GM12801 (cell line): ENCODE results near the gene ANKRD13C.

Source experiments
- CTCF ChIP-seq: IDR thresholded peaks from one replicate; pipeline ENCODE4 v1.5.1; 2011; ENCODE audit warnings: control low read depth; ENCODE audit not compliant: insufficient read length; ENCODE audit errors: extremely low read depth

The ANKRD13C gene

DNA sequence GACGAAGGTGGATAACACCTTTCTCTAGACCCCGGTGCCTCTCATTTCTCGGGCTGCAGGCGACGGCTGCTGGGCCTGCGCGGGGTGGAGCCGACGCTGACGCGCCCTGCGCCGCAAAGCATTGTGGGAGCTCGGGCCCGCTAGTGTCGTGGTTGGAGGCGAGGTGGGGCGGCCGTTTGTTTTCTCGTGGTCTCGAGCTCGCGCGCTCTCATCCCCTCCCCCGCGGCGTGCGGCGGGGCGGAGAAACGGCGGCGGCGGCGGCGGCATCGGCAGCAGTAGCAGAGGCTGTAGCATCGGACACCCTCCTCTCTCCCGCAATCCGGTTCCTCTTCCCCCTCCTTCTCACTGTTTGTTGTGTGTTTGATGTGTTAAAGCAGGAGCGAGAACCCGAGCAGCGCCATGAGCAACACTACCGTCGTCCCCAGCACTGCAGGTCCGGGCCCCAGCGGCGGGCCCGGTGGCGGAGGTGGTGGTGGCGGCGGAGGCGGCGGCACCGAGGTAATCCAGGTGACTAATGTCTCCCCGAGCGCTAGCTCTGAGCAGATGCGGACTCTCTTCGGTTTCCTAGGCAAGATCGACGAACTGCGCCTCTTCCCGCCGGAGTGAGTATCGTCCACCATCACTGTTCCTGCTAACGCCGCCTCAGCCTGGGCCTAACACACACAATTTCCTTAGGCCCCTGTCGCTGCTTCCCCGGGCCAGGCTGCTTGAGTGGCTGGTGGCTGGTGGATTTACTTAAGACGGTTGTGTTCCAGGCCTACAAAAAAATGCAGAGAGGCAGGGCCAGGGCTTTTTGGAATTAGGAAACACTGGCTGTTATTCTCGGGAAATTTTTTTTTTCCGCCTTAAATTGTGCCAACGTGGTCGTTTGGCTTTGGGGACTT is 133.0 kb downstream of the ANKRD13C start, which contains the start of gene SRSF11:
Gene SRSF11 (plus strand): TSS at position 143 of the 884 bp plus-strand sequence. CDS start 257 bp downstream, at position 400.
- TF ChIP-seq CTCF, result no peak

DNA sequence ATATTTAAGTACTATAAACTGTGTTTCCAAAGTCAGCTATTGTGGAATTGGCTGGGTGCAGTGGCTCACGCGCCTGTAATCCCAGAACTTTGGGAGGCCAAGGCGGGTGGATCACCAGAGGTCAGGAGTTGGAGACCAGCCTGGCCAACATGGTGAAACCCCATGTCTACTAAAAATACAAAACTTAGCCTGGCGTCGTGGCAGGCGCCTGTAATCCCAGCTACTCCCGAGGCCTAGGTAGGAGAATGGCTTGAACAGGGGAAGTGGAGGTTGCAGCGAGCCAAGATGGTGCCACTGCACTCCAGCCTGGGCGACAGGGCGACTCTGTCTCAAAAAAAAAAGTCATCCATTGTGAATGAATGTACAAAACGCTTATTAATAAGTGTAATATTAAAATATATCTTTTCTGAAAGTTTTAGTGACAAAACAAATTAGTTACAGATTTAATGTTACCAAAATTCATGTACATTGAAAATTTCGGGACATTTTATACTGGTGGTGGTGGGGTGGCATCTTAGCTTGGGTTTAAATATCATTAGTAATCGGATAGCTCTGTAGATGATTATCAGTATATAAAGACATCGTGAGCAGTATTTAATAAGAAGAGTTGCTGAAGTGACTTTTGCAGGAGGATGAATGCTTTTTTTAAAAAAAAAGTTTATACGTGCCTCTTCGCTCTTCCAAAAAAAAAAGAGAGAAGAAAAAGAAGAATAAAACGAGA is 133.8 kb downstream of the ANKRD13C start:
- TF ChIP-seq CTCF, result no peak

- TF ChIP-seq CTCF, result no peak
These were observed 134.5 kb downstream of the ANKRD13C start for GRCh38 chr1:70220015-70220414.

GRCh38 chr1:70211541-70211940 is 143.0 kb downstream of the ANKRD13C start:
- TF ChIP-seq CTCF, result no peak

DNA sequence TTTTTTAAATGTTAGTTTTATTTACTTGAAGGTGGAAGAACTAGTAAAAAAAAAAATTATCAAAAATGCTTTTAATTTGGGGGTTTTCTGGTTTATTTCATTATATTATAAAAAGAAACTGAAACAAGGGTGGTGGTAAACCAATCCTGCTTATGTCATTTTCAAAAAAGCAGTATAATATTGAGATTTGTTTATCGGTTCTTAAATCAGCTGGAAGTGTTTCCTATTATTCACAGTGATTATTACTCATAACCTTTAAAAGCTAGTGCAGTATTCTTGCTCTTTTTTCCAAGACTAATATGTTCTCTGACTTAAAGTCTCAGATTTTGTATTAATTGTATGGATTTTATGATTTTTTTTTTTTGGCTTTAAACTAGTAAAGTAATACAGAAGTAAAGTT is 143.7 kb downstream of the ANKRD13C start:
- TF ChIP-seq CTCF, result no peak
